Measurements from ENCODE around the gene TNFAIP6.
"Not testable (repeated sequence)": the region's sequence is repeated elsewhere in the genome, so short reads cannot be mapped to it uniquely, and the experiment has no call there.

Gene TNFAIP6

DNA sequence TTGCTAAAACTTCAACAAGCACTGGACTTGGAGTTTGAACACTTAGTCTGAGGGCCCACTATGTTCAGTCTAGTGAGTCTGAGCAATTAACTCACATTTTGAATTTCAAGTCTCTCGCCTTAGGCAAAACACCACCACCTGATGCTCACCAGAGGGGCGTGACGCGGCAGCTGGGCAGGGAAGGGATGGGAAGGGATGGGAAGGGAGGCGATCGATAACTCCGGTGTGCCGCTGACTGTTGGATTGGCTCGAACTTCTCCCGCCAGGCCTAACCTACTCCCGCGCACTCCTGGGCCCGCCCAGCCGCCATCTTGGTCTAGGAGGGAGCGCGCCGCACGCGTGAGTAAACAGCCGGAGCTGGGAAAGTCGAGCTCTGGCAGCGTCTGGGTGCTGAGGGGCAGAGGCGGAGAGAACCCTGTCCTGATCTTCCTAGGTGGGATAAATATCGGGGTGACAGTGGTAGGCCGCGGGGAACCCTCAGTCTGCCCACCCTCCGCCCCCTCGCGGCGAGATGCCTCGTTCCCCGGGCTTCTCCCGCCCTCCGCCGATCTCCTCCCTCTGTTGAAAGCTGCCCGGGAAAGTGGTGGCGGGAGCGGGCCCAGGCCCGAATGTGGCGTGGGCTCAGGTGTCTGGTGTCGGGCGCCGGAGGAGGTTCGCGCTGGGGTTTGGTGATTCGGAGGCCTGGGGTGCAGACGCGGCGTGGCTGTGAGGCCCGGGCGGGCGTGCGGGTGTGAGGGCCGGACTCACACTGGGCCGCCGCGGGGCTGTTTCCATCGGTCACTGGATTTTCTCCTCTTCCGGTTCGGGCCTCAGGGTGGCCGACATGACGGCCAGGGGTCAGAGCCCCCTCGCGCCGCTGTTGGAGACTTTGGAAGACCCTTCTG lies 52.5 kb downstream of the TNFAIP6 start, which contains the start of gene RIF1:
Gene RIF1, plus strand, starts transcription at position 302 of the 884 bp plus-strand sequence. Its CDS starts 522 bp downstream, at position 824.
- DNase-seq (ENCODE audit: extremely low spot score, insufficient read length, low read depth) (peak; percentile 72), FAIRE-seq (peak; percentile 91)

- FAIRE-seq: peak; percentile 9
- peak; percentile 9 for DNase-seq (ENCODE audit: extremely low spot score, insufficient read length, low read depth)
Observed at GRCh38 chr2:151410485-151410834, 53.1 kb downstream of the TNFAIP6 start.

DNA sequence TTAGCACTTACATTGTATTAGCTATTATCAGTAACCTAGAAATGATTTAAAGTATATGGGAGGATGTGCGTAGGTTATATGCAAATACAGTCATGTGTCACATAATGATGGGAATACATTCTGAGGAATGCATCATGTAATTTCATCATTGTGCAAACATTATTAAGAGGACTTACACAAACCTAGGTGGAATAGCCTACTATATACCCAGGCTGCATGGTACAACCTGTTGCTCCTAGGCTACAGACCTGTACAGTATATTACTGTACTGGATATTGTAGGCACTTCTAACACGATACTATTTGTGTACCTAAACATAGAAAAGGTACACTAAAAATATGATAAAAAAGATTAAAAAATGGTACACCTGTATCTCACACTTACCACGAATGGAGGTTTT lies 60.3 kb downstream of the TNFAIP6 start:
- FAIRE-seq: no peak
- DNase-seq (ENCODE audit: extremely low spot score, insufficient read length, low read depth): no peak

DNA sequence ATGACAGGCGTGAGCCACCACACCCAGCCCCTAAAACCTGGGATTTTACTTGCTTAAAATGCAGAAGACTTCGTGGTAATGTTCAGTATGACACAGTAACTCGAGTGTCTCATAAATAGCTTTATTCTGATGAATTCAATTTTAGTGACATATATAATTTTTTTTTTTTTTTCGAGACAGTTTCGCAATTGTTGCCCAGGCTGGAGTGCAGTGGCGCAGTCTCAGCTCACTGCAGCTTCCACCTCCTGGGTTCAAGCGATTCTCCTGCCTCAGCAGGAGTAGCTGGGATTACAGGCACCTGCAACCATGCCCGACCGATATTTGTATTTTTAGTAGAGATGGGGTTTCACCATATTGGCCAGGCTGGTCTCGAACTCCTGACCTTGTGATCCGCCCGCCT lies 64.3 kb downstream of the TNFAIP6 start:
- DNase-seq (ENCODE audit: extremely low spot score, insufficient read length, low read depth); FAIRE-seq: not testable (repeated sequence)

DNA sequence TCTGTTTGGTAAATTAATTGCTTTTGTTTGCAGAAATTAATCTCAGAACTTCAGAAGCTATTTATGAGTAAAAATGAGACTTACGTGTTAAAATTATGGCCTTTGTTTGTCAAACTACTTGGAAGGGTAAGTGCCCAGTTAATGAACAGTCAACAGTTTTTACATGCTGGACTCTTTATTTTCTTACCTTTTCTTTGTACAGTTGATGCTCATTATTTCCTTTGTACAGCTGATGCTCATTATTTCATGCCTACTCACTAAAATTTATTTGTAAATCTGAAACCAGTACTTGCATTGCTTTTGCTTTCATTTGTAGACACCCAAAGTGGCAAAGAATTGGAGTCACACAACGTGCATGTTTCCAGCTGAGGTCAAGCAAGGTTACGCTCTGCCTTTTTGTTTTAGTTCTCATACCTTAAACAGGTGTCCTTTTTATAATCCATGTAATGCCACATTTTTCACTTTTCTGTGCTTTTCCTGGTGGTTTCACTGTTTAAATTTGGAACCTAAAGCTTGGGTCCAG lies 65.6 kb downstream of the TNFAIP6 start:
- DNase-seq (ENCODE audit: extremely low spot score, insufficient read length, low read depth) (no peak), FAIRE-seq (peak; percentile 75)

DNA sequence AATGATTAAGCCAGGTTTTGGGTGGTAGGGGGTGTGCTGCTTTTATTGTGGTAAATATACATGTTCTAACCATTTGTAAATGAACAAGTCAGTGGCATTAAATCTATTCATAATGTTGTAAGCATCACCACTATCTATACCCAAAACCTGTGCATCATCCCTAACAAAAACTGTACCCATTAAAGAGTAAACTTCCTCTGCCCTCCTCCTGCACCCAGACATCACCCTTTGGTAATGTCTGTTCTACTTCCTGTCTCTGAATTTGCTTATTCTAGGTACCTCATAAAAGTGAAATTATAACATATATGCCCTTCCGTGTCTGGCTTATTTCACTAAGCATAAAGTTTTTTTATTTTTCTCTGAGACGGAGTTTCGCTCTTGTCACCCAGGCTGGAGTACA lies 66.4 kb downstream of the TNFAIP6 start:
- DNase-seq (ENCODE audit: extremely low spot score, insufficient read length, low read depth) (no peak), FAIRE-seq (peak; percentile 9)

Measured in GM18507 (cell line).